ENCODE data around the gene MRLN. TPM values are rescaled to one million over a fixed set of nuclear protein-coding genes. Genes with fewer than 3 reads are reported as not detected.
A peak's percentile ranks its signal among the peaks of the same experiment; 100 is the strongest.

The MRLN gene
- total RNA-seq, 4 donors from 2014 or later, result not detected

DNA sequence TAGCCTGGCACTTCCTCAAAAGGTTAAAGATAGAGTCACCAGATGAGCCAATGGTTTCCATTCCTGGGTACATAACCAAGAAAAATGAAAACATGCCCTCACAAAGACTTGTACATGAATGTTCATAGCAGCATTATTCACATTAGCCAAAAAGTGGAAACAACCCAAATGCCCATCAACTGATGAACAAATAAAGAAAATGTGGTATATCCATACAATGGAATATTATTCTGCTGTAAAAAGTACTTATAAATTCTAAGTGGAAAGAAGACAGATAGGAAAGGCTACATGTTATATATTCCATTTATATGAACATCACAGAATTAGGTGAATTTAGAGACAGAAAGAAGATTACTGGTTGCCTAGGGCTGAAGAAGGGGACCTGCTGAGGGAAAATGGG lies 32.9 kb downstream of the MRLN start:
- no peak overlapping the region for H3K27ac ChIP-seq

DNA sequence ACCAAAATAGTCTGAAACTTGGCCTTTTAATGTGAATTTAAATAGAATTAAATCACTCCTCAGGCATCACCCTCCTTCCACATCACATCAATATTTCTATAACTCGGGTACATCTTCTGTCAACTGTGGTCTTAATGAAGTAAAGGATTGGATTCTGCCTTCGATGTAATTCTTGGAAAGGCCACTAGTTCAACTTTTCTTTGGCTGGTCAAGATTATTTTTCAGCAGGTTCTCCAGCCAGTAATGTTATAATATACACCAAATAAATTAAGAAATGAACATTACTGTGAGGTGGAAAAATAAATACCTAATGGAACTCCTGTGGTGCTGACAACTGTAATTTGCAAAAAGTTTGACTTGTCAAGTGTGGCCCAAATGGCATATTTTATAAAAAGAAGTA lies 33.9 kb downstream of the MRLN start:
- no peak for DNase-seq

More for the DNA sequence above, 32.9 kb downstream of the MRLN start:
- intact Hi-C loops (cut with DNase I; ENCODE audit: low total_unique reads), result no loop called here
- DNase-seq, result no peak
- Histone ChIP-seq H3K4me3 (no peak overlapping the region), H3K4me1 (peaks cover 0 to 17% (median 8%) of the 10 kb centered on the region in 4 donors), H3K27me3 (no peaks in the 10 kb centered on the region), H3K36me3 (no peaks in the 10 kb centered on the region), H3K9me3 (peaks cover 0 to 5% of the 10 kb centered on the region in 2 donors)
- TF ChIP-seq EP300 (IDR thresholded peaks at IDR 0.05; ENCODE audit: low read depth) (no peak), POLR2A (IDR thresholded peaks at IDR 0.05) (no peak), POLR2AphosphoS5 (IDR thresholded peaks at IDR 0.05) (no peak)
- TF ChIP-seq, protein P1, sequence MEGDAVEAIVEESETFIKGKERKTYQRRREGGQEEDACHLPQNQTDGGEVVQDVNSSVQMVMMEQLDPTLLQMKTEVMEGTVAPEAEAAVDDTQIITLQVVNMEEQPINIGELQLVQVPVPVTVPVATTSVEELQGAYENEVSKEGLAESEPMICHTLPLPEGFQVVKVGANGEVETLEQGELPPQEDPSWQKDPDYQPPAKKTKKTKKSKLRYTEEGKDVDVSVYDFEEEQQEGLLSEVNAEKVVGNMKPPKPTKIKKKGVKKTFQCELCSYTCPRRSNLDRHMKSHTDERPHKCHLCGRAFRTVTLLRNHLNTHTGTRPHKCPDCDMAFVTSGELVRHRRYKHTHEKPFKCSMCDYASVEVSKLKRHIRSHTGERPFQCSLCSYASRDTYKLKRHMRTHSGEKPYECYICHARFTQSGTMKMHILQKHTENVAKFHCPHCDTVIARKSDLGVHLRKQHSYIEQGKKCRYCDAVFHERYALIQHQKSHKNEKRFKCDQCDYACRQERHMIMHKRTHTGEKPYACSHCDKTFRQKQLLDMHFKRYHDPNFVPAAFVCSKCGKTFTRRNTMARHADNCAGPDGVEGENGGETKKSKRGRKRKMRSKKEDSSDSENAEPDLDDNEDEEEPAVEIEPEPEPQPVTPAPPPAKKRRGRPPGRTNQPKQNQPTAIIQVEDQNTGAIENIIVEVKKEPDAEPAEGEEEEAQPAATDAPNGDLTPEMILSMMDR (IDR thresholded peaks at IDR 0.05), result no peak
- in situ Hi-C loops (cut with MboI; ENCODE audit: low pct_ligation_motif_present in 1 of 4, low pct_unique_long_range_greater_than_20kb in 1 of 4, low sequenced_read_pairs in 3 of 4), result no loop called here

DNA sequence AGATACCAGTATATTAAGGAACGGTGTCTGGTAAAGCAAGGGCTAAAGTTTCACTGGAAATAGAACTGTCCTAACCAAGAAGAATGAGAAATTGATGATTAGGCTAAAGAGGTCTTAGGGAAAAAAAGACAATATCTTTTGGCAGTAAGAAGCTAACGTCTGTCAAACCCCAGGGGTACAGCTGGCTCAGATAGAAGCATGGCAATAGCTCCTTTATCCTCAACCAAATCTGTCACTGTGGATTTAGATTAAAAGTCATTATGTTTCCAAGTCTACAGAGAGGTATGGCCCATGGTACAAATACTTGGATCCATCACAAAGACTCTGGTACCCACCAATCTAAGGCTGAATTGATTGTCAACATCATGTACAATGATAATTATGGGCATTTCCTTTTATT lies 35.0 kb downstream of the MRLN start:
- TF ChIP-seq, protein P1 (IDR thresholded peaks at IDR 0.05), result no peak
- TF ChIP-seq POLR2A (IDR thresholded peaks at IDR 0.05) (no peak), POLR2AphosphoS5 (IDR thresholded peaks at IDR 0.05) (no peak), EP300 (IDR thresholded peaks at IDR 0.05; ENCODE audit: low read depth) (no peak)
- H3K27ac ChIP-seq, result no peak overlapping the region
- H3K4me1 ChIP-seq, result peaks cover 0 to 2% (median under 1%) of the 10 kb centered on the region in 4 donors
- in situ Hi-C loops (cut with MboI; ENCODE audit: low pct_ligation_motif_present in 1 of 4, low pct_unique_long_range_greater_than_20kb in 1 of 4, low sequenced_read_pairs in 3 of 4), result no loop called here
- DNase-seq, result no peak
- no peaks in the 10 kb centered on the region for H3K36me3 ChIP-seq
- 80 to 84% methylated on average over 2 of the region's 2 CpGs for WGBS, 2 donors (ENCODE audit: low coverage in 1 of 2)
- H3K4me3 ChIP-seq, result no peak overlapping the region
- no peaks in the 10 kb centered on the region for H3K27me3 ChIP-seq
- H3K9me3 ChIP-seq, result peaks cover 0 to 5% of the 10 kb centered on the region in 2 donors
- intact Hi-C loops (cut with DNase I; ENCODE audit: low total_unique reads), result no loop called here

More for the DNA sequence above, 33.9 kb downstream of the MRLN start:
- no peaks in the 10 kb centered on the region for H3K36me3 ChIP-seq
- no peaks in the 10 kb centered on the region for H3K27me3 ChIP-seq
- peaks cover 0 to 5% of the 10 kb centered on the region in 2 donors for H3K9me3 ChIP-seq
- H3K27ac ChIP-seq, result no peak overlapping the region
- H3K4me3 ChIP-seq, result no peak overlapping the region
- in situ Hi-C loops (cut with MboI; ENCODE audit: low pct_ligation_motif_present in 1 of 4, low pct_unique_long_range_greater_than_20kb in 1 of 4, low sequenced_read_pairs in 3 of 4), result no loop called here
- peaks cover 0 to 10% (median 3%) of the 10 kb centered on the region in 4 donors for H3K4me1 ChIP-seq
- intact Hi-C loops (cut with DNase I; ENCODE audit: low total_unique reads), result no loop called here
- no peak for TF ChIP-seq POLR2A (IDR thresholded peaks at IDR 0.05)
- no peak for TF ChIP-seq POLR2AphosphoS5 (IDR thresholded peaks at IDR 0.05)
- TF ChIP-seq, protein P1 (IDR thresholded peaks at IDR 0.05), result peak in 3 of 5 experiments; percentile 15 to 20 (median 16)
- TF ChIP-seq EP300 (IDR thresholded peaks at IDR 0.05; ENCODE audit: low read depth), result no peak
- WGBS, 2 donors (ENCODE audit: low coverage in 1 of 2), result 64 to 81% methylated on average over 2 of the region's 2 CpGs

DNA sequence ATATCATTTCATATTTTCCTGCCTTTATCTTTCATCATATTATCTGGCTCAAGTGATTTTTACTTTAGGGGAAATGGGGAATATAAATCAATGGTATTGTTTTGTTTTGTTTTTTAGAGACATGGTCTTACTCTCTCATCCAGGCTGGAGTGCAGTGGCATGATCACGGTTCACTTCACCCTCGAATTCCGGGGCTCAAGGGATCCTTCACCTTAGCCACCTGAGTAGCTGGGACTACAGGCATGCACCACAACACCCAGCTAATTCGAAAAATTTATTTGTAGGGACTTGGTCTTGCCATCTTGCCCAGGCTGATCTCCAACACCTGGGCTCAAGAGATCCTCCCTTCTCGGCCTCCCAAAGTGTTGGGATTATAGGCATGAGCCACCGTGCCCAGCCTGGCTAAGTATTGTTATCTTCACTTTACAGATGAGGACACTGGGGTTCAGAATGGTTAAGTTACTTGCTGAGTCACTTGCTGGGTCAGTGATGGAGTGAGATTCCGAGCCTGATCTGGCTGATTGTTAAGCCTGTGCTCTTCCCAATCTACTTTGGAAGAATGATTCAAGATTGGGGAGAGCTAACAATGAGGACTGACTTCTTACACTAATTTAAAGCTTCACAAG lies 39.9 kb downstream of the MRLN start:
- Histone ChIP-seq H3K4me3 (no peak overlapping the region), H3K27ac (no peak overlapping the region), H3K4me1 (peaks cover 0 to 17% (median 10%) of the 10 kb centered on the region in 4 donors), H3K36me3 (no peaks in the 10 kb centered on the region), H3K27me3 (peaks cover 15% of the 10 kb centered on the region), H3K9me3 (no peaks in the 10 kb centered on the region)
- no peak for DNase-seq
- intact Hi-C loops (cut with DNase I; ENCODE audit: low total_unique reads), result no loop called here
- WGBS, 2 donors (ENCODE audit: low coverage in 1 of 2), result 81 to 86% methylated on average over 3 to 7 of the region's 7 CpGs
- in situ Hi-C loops (cut with MboI; ENCODE audit: low pct_ligation_motif_present in 1 of 4, low pct_unique_long_range_greater_than_20kb in 1 of 4, low sequenced_read_pairs in 3 of 4), result no loop called here
- no peak for TF ChIP-seq POLR2AphosphoS5 (IDR thresholded peaks at IDR 0.05)
- TF ChIP-seq EP300 (IDR thresholded peaks at IDR 0.05; ENCODE audit: low read depth), result no peak
- TF ChIP-seq, protein P1 (IDR thresholded peaks at IDR 0.05), result no peak
- TF ChIP-seq POLR2A (IDR thresholded peaks at IDR 0.05), result no peak
